ENCODE measurements around the gene TCF7L1.

TCF7L1 gene

DNA sequence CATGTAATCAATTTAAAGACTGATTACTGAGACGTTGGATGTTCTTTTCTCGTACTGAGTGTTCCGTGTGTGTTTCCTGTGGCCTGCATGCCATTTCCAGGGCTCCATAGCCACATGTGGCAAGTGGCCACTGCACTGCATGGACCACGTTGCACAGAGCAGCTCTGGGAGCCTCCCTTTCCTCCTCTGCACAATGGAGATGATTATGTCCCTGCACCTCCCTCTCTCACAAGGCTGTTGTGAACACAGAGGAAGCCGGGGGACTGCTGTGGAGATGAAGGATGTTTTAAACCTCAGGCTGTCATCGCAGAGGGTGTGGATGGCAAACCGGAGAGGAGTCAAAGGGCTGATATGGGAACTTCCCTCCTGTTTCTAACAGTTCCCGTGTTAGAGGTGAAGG, 106.9 kb downstream of the TCF7L1 start:
- Histone ChIP-seq H3K27me3 (ENCODE audit: control insufficient read depth, insufficient read depth, low read length) (peaks cover 3% of the 10 kb centered on the region), H3K4me1 (ENCODE audit: control insufficient read depth, insufficient read depth, low read length) (no peaks in the 10 kb centered on the region), H3K9ac (ENCODE audit: low read length) (no peak overlapping the region), H3K9me3 (ENCODE audit: control insufficient read depth, low read length) (no peaks in the 10 kb centered on the region), H3K4me3 (ENCODE audit: low read length) (no peak overlapping the region), H3K36me3 (ENCODE audit: control insufficient read depth, insufficient read depth, low read length) (no peaks in the 10 kb centered on the region)

DNA sequence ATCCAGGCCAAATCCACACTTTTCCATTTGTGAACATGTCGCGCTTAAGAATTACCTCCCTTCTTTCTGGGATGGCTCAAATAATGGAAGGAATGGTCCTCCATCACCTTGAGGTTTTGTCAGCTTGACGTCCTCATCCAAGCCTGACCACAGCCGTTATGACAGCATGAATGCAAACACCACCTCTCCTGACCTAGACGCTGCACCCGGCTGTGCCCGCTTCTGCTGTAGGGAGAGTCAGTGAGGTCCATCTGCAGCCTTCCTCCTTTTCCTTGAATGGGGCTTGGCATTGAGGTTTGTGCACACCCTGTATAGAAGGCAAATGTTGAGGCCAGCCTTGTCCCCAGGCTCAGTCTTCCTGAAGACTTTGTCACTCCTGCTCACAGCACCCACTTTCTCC, 109.1 kb downstream of the TCF7L1 start:
- Histone ChIP-seq H3K36me3 (ENCODE audit: control insufficient read depth, insufficient read depth, low read length) (no peaks in the 10 kb centered on the region), H3K4me1 (ENCODE audit: control insufficient read depth, insufficient read depth, low read length) (no peaks in the 10 kb centered on the region), H3K4me3 (ENCODE audit: low read length) (no peak overlapping the region), H3K9me3 (ENCODE audit: control insufficient read depth, low read length) (no peaks in the 10 kb centered on the region), H3K9ac (ENCODE audit: low read length) (no peak overlapping the region), H3K27me3 (ENCODE audit: control insufficient read depth, insufficient read depth, low read length) (peaks cover under 1% of the 10 kb centered on the region)

DNA sequence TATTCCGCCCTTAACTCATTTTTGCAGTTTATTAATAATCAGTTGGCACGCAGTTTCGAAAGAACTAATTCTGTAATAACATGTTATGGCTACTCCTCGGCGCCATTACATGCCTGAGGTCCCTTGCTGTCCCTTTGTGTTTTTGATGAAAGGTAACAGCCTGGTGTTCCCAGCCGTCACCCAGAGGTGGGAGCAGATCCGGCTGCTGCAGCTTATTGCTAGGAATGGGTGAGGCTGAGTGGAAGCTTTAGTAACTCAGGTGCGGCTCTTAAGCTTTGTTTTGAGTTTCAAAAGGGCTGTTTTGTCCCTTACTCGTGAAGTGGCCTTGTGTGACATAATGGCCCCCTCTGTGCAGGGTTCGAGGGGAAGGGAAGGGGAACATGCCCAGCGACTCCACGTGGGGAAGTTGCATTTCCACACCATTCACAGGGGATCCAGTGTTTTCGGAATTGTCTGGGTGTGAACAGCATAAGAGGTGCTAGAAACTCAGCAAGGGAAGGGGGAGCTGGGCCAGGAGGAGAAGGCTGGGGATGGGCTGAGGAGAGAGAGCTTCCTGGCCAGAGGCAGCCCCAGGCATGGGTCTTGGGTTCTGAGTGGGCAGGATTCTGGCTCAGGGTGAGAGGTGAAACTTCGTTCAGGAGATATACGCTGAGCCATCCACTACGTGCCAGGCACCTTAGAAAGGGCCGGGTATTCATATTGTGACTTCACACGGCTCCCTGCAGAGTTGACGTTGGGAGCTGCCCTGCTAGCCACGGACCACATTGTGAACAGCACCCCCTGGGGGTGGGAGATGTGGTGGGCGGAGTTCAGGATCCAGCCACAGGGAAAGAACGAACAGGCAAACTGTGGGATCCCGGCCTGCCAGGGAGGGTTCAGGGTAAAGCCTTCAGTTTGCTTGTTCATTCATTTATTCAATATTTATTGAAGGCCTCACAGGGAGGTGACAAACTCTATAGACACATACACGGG, 110.2 kb downstream of the TCF7L1 start:
- H3K27me3 ChIP-seq (ENCODE audit: control insufficient read depth, insufficient read depth, low read length): no peaks in the 10 kb centered on the region
- peaks cover 4% of the 10 kb centered on the region for H3K4me1 ChIP-seq (ENCODE audit: control insufficient read depth, insufficient read depth, low read length)
- no peaks in the 10 kb centered on the region for H3K9me3 ChIP-seq (ENCODE audit: control insufficient read depth, low read length)
- no peaks in the 10 kb centered on the region for H3K36me3 ChIP-seq (ENCODE audit: control insufficient read depth, insufficient read depth, low read length)
- no peak overlapping the region for H3K4me3 ChIP-seq (ENCODE audit: low read length)
- H3K9ac ChIP-seq (ENCODE audit: low read length): no peak overlapping the region

DNA sequence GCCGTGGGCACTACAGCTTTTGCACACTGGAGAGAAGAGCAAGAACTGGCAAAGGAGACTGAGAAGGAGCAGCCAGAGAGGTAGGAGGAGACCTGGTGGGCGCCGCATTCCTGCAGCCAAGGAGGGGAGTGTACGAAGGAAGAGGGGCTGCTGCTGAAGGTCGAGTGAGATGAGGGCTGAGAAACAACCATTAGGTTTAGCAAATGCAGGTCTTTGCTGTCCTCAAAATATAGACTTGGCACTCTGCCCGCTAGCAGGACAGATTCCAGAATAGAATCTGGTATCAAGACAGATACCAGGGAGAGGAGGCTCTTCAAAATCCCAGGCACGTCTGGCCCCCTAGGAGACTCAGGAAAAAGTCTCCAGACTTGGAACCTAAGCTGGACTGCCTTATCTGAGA, 111.6 kb downstream of the TCF7L1 start:
- no peak overlapping the region for H3K4me3 ChIP-seq (ENCODE audit: low read length)
- H3K27me3 ChIP-seq (ENCODE audit: control insufficient read depth, insufficient read depth, low read length): no peaks in the 10 kb centered on the region
- H3K36me3 ChIP-seq (ENCODE audit: control insufficient read depth, insufficient read depth, low read length): no peaks in the 10 kb centered on the region
- no peaks in the 10 kb centered on the region for H3K9me3 ChIP-seq (ENCODE audit: control insufficient read depth, low read length)
- H3K4me1 ChIP-seq (ENCODE audit: control insufficient read depth, insufficient read depth, low read length): peaks cover 16% of the 10 kb centered on the region
- no peak overlapping the region for H3K9ac ChIP-seq (ENCODE audit: low read length)

DNA sequence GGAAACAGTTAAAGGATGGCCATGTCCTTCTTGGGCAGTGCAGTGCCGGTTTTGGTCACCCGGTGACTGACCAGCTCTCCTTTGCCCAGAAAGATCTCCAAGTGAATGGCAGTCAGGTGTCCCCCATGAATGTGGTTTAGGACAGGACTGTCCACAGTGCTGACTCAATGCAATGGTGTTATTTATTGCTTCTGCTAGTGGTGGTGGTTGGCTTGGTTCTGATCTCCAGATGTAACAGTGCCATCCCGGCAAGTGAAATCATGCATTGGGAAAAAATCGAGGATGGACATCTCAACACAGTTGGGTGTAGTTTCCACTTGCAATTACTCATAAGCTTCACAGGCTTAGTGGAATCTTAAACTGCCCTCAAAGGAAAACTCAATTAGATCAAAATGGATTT, 112.7 kb downstream of the TCF7L1 start:
- Histone ChIP-seq H3K4me1 (ENCODE audit: control insufficient read depth, insufficient read depth, low read length) (peaks cover 19% of the 10 kb centered on the region), H3K9ac (ENCODE audit: low read length) (no peak overlapping the region), H3K9me3 (ENCODE audit: control insufficient read depth, low read length) (no peaks in the 10 kb centered on the region), H3K4me3 (ENCODE audit: low read length) (no peak overlapping the region), H3K27me3 (ENCODE audit: control insufficient read depth, insufficient read depth, low read length) (no peaks in the 10 kb centered on the region), H3K36me3 (ENCODE audit: control insufficient read depth, insufficient read depth, low read length) (no peaks in the 10 kb centered on the region)

DNA sequence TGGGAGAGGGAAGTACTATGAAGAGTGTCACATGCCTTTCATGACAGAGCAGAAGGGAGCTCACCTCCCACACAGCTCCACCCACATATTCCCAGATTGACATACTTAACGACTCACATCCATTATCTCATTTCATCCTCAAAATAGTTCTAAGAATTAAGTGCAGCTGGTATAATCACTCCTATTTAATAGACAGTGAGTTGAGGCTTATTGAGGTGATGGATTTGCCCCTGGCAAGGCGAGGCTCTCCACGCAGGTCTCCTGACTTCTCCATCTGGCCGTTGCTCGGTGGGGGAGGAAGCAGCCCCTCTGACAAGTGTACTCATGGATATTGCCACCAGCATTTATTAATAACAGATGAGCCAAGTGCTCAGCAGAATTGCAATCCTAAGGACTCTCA, 113.2 kb downstream of the TCF7L1 start:
- no peak overlapping the region for H3K9ac ChIP-seq (ENCODE audit: low read length)
- no peaks in the 10 kb centered on the region for H3K27me3 ChIP-seq (ENCODE audit: control insufficient read depth, insufficient read depth, low read length)
- H3K9me3 ChIP-seq (ENCODE audit: control insufficient read depth, low read length): no peaks in the 10 kb centered on the region
- no peaks in the 10 kb centered on the region for H3K36me3 ChIP-seq (ENCODE audit: control insufficient read depth, insufficient read depth, low read length)
- no peak overlapping the region for H3K4me3 ChIP-seq (ENCODE audit: low read length)
- H3K4me1 ChIP-seq (ENCODE audit: control insufficient read depth, insufficient read depth, low read length): peaks cover 19% of the 10 kb centered on the region

DNA sequence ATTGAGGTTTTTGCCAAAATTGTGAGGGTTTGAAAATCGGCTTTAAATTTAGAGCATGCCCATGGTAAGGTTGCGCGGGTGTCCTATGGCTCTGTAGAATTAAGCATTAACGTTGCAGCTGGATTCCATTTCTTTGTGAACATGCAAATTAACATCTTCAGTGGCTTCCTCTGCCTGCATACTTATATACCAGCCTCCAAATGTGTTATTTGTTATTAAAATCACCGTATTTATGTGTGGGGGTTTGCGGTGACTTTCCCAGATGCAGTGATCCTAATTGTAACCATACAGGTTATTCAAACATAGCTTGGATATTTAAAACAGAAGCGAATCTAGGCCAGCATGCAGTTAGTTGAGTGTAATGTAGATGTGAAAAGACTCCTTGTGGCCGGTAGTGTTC, 114.4 kb downstream of the TCF7L1 start:
- Histone ChIP-seq H3K9ac (ENCODE audit: low read length) (no peak overlapping the region), H3K4me1 (ENCODE audit: control insufficient read depth, insufficient read depth, low read length) (peaks cover 19% of the 10 kb centered on the region), H3K9me3 (ENCODE audit: control insufficient read depth, low read length) (no peaks in the 10 kb centered on the region), H3K36me3 (ENCODE audit: control insufficient read depth, insufficient read depth, low read length) (no peaks in the 10 kb centered on the region), H3K27me3 (ENCODE audit: control insufficient read depth, insufficient read depth, low read length) (no peaks in the 10 kb centered on the region), H3K4me3 (ENCODE audit: low read length) (no peak overlapping the region)

DNA sequence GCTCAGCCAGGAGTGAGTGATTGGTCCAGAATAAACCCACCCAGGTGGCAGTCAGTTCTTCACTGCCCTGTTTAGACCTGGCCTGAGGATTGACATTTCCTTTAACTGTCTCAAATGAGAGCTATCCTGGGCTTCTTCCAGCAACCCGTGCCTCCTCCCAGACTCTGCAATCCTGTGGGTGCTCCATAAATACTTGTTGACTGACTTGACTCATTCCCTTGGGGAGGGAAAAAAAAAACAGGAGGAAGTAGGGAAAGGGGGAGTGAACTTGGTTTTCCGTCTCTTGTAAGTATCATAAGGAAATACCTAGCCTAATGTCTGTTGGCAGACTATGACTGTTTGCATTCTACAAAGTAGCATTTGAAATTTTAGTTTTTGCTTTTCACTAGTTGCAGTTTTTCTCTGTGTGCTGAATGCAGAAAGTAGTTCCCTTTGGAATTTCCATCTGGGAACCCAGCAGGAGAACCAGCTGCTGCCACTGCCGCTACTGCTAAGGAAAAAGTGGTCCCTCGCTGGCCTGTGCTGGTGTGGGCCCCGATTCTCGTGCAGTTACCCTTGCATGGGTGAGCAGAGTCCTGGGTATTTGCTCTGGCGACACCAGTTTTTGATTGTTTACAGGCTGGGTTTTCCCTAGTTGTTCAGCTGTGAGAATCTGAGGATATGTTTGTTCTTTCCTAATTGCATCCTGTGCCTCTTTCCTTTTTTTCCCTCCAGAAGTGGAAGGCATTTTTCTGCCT, 115.7 kb downstream of the TCF7L1 start:
- Histone ChIP-seq H3K36me3 (ENCODE audit: control insufficient read depth, insufficient read depth, low read length) (no peaks in the 10 kb centered on the region), H3K4me1 (ENCODE audit: control insufficient read depth, insufficient read depth, low read length) (peaks cover 19% of the 10 kb centered on the region), H3K27me3 (ENCODE audit: control insufficient read depth, insufficient read depth, low read length) (no peaks in the 10 kb centered on the region), H3K9me3 (ENCODE audit: control insufficient read depth, low read length) (no peaks in the 10 kb centered on the region), H3K4me3 (ENCODE audit: low read length) (no peak overlapping the region), H3K9ac (ENCODE audit: low read length) (no peak overlapping the region)

DNA sequence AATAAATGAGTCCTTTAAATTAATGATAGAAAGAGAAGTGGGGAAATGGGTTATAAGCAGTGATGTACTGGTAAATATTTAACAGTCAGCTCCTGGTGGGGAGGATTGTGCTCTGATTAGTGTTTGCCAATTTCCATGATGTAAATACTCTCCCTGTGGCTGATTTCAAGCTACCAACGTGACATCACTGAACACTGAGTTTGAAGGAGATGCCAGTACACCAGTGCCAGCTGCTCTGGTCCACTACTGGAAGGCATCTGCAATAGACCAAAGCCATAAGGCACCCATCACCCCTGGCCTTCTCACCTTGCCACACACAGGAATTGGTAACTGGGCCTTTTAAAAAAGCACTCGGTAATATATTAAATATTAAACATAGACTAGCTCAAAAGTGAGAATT, 116.9 kb downstream of the TCF7L1 start:
- no peaks in the 10 kb centered on the region for H3K36me3 ChIP-seq (ENCODE audit: control insufficient read depth, insufficient read depth, low read length)
- H3K9me3 ChIP-seq (ENCODE audit: control insufficient read depth, low read length): no peaks in the 10 kb centered on the region
- H3K9ac ChIP-seq (ENCODE audit: low read length): no peak overlapping the region
- H3K4me1 ChIP-seq (ENCODE audit: control insufficient read depth, insufficient read depth, low read length): peaks cover 19% of the 10 kb centered on the region
- no peak overlapping the region for H3K4me3 ChIP-seq (ENCODE audit: low read length)
- H3K27me3 ChIP-seq (ENCODE audit: control insufficient read depth, insufficient read depth, low read length): no peaks in the 10 kb centered on the region

DNA sequence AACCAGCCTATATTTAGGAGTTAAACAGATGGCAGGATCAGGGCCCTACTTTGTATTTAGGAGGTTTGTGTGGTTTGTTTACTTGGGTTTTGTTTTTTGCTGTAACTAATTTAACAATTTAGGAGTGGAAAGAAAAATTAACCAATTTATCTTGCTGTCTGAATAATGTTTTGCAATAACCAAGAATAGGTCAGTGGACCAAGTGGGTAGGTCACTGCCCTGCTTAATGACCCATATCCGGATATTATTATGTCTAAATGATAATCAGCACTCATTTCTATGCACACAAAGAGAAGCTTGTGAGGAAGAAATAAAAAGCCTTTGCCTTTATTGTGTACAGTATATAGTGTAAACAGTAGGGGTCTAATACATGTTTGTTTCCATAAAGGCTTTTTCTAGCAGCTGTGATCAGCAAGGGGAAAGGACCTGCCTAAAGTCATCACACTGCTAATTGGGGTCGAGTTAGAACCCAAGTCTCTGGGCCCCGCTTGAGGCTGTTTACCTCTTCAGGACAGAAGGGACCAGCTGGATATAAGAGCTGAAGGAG, 118.0 kb downstream of the TCF7L1 start:
- Histone ChIP-seq H3K36me3 (ENCODE audit: control insufficient read depth, insufficient read depth, low read length) (no peaks in the 10 kb centered on the region), H3K4me1 (ENCODE audit: control insufficient read depth, insufficient read depth, low read length) (peaks cover 24% of the 10 kb centered on the region), H3K4me3 (ENCODE audit: low read length) (no peak overlapping the region), H3K9me3 (ENCODE audit: control insufficient read depth, low read length) (no peaks in the 10 kb centered on the region), H3K27me3 (ENCODE audit: control insufficient read depth, insufficient read depth, low read length) (peaks cover 4% of the 10 kb centered on the region), H3K9ac (ENCODE audit: low read length) (no peak overlapping the region)

DNA sequence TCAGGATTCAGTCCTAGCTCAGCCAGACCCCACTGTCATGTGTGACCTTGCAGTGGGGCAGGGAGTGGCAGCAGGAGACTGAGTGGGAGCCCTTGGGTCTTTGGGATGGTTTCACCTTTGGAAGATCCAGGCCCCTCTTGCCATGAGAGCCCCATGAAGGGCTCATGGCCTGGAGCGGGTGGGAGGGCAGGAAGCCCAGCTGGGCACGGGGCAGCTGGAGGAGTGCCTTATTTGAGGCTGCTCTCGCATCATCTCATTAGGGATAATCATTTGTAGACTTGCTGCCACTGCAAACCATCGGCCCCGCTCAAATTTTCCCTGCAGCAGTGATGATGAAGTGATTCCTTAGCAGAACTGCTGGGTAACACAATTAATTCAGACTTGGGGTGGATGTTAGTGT, 120.7 kb downstream of the TCF7L1 start:
- no peaks in the 10 kb centered on the region for H3K36me3 ChIP-seq (ENCODE audit: control insufficient read depth, insufficient read depth, low read length)
- peaks cover 21% of the 10 kb centered on the region for H3K4me1 ChIP-seq (ENCODE audit: control insufficient read depth, insufficient read depth, low read length)
- no peak overlapping the region for H3K9ac ChIP-seq (ENCODE audit: low read length)
- H3K9me3 ChIP-seq (ENCODE audit: control insufficient read depth, low read length): no peaks in the 10 kb centered on the region
- H3K27me3 ChIP-seq (ENCODE audit: control insufficient read depth, insufficient read depth, low read length): peaks cover 6% of the 10 kb centered on the region
- no peak overlapping the region for H3K4me3 ChIP-seq (ENCODE audit: low read length)
